ENCODE results near the gene STARD5. TPM values are rescaled to one million over a fixed set of nuclear protein-coding genes. Genes with fewer than 3 reads are reported as not detected.
"Not testable (repeated sequence)": the region's sequence is repeated elsewhere in the genome, so short reads cannot be mapped to it uniquely, and the experiment has no call there.

Gene STARD5
- total and polyA plus RNA-seq, 7 donors: 0.66 to 26.1 (median 6.4) TPM

GRCh38 chr15:81332326-81332725 is 8.4 kb upstream of the STARD5 start:
- peaks cover 0 to 2% (median 0%) of the 10 kb centered on the region in 4 donors for H3K4me1 ChIP-seq
- H3K36me3 ChIP-seq: no peaks in the 10 kb centered on the region
- intact Hi-C loops (cut with DNase I): no loop called here
- no peaks in the 10 kb centered on the region for H3K9me3 ChIP-seq
- DNase-seq: no peak
- TF ChIP-seq POLR2AphosphoS5 (IDR thresholded peaks at IDR 0.05): no peak
- no peak for TF ChIP-seq CTCF (IDR thresholded peaks at IDR 0.05)
- TF ChIP-seq EP300 (IDR thresholded peaks at IDR 0.05): no peak
- no peak for TF ChIP-seq POLR2A (IDR thresholded peaks at IDR 0.05)
- WGBS, 2 donors: 96 to 97% methylated on average over 12 of the region's 12 CpGs
- H3K27me3 ChIP-seq: no peaks in the 10 kb centered on the region
- no peak overlapping the region for H3K4me3 ChIP-seq
- no peak overlapping the region for H3K27ac ChIP-seq

GRCh38 chr15:81331600-81331999 is 7.7 kb upstream of the STARD5 start:
- Histone ChIP-seq H3K4me3 (no peak overlapping the region), H3K36me3 (no peaks in the 10 kb centered on the region), H3K4me1 (no peaks in the 10 kb centered on the region), H3K9me3 (no peaks in the 10 kb centered on the region), H3K27me3 (no peaks in the 10 kb centered on the region), H3K27ac (no peak overlapping the region)
- 95 to 96% methylated on average over 15 of the region's 15 CpGs for WGBS, 2 donors
- intact Hi-C loops (cut with DNase I): no loop called here
- TF ChIP-seq CTCF (IDR thresholded peaks at IDR 0.05): no peak
- no peak for TF ChIP-seq POLR2A (IDR thresholded peaks at IDR 0.05)
- TF ChIP-seq POLR2AphosphoS5 (IDR thresholded peaks at IDR 0.05): no peak
- TF ChIP-seq EP300 (IDR thresholded peaks at IDR 0.05): no peak
- DNase-seq: no peak

- H3K27me3 ChIP-seq; DNase-seq; intact Hi-C loops (cut with DNase I); H3K4me1 ChIP-seq; H3K4me3 ChIP-seq; H3K9me3 ChIP-seq; H3K36me3 ChIP-seq; H3K27ac ChIP-seq: not testable (repeated sequence)
- 74 to 89% methylated on average over 9 of the region's 9 CpGs for WGBS, 2 donors
These were observed 7.2 kb upstream of the STARD5 start for GRCh38 chr15:81331141-81331540.

GRCh38 chr15:81330366-81331090 is 6.6 kb upstream of the STARD5 start:
- Histone ChIP-seq H3K4me1 (no peaks in the 10 kb centered on the region), H3K27me3 (no peaks in the 10 kb centered on the region), H3K36me3 (no peaks in the 10 kb centered on the region), H3K27ac (no peak overlapping the region), H3K9me3 (no peaks in the 10 kb centered on the region), H3K4me3 (no peak overlapping the region)
- TF ChIP-seq CTCF (IDR thresholded peaks at IDR 0.05) (no peak), POLR2A (IDR thresholded peaks at IDR 0.05) (no peak), EP300 (IDR thresholded peaks at IDR 0.05) (no peak), POLR2AphosphoS5 (IDR thresholded peaks at IDR 0.05) (no peak)
- 89 to 93% methylated on average over 5 of the region's 5 CpGs for WGBS, 2 donors
- intact Hi-C loops (cut with DNase I): no loop called here
- no peak for DNase-seq

GRCh38 chr15:81329446-81329845 is 5.5 kb upstream of the STARD5 start:
- Histone ChIP-seq H3K9me3 (no peaks in the 10 kb centered on the region), H3K27ac (no peak overlapping the region), H3K36me3 (no peaks in the 10 kb centered on the region), H3K4me3 (no peak overlapping the region), H3K4me1 (peaks cover 0 to 5% (median 2%) of the 10 kb centered on the region in 4 donors), H3K27me3 (no peaks in the 10 kb centered on the region)
- no peak for DNase-seq
- TF ChIP-seq EP300 (IDR thresholded peaks at IDR 0.05): no peak
- TF ChIP-seq POLR2A (IDR thresholded peaks at IDR 0.05): no peak
- no peak for TF ChIP-seq POLR2AphosphoS5 (IDR thresholded peaks at IDR 0.05)
- no peak for TF ChIP-seq CTCF (IDR thresholded peaks at IDR 0.05)
- WGBS, 2 donors: 96 to 97% methylated on average over 2 of the region's 2 CpGs
- intact Hi-C loops (cut with DNase I): loop anchor here (10.0 kb wide), 1 partner anchor 325 kb away; the partner anchor contains the start of gene TLNRD1
